Fibroblast of lung (primary cell): Measurements from ENCODE around the gene EPM2AIP1. TPM values are rescaled to one million over a fixed set of nuclear protein-coding genes. Genes with fewer than 3 reads are reported as not detected.
A peak's percentile ranks its signal among the peaks of the same experiment; 100 is the strongest.

Source experiments
- DNase-seq, 2 donors: peaks; one replicate each; pipeline versions ENCODE4 v3.0.0 to v3.0.0-alpha.2; 2010; ENCODE audit warnings: low read depth in 2 of 2
- H2AFZ ChIP-seq: 2 replicates; pipeline ENCODE4 v1.5.1; 2012; ENCODE audit warnings: low read length, control low read depth, inconsistent platforms
- H3K27ac ChIP-seq: 2 replicates; pipeline ENCODE4 v1.5.1; 2011; ENCODE audit warnings: low read length, control low read depth; ENCODE audit not compliant: insufficient read depth
- H3K27me3 ChIP-seq: 2 replicates; pipeline ENCODE4 v1.5.1; 2011; ENCODE audit warnings: mild to moderate bottlenecking, low read length; ENCODE audit not compliant: control insufficient read depth, insufficient read depth
- H3K36me3 ChIP-seq: 2 replicates; pipeline ENCODE4 v1.5.1; 2011; ENCODE audit warnings: low read length; ENCODE audit not compliant: control insufficient read depth, insufficient read depth
- H3K4me1 ChIP-seq: 2 replicates; pipeline ENCODE4 v1.5.1; 2011; ENCODE audit warnings: low read length; ENCODE audit not compliant: control insufficient read depth, insufficient read depth; ENCODE audit errors: extremely low read depth
- H3K4me2 ChIP-seq: 2 replicates; pipeline ENCODE4 v1.5.1; 2011; ENCODE audit warnings: low read length, control low read depth; ENCODE audit not compliant: insufficient read depth; ENCODE audit errors: extremely low read depth
- H3K4me3 ChIP-seq, 4 experiments: fragments of 200-600 bp in 1 of 4; sonication (generic) in 1 of 4; replicated peaks in 1 of 4; 2 replicates each; pipeline ENCODE4 v1.5.1; 2011 to 2016; ENCODE audit warnings: low read length in 4 of 4, low read depth in 3 of 4, mild to moderate bottlenecking in 3 of 4, control low read depth in 2 of 4, inconsistent platforms in 1 of 4, mixed read lengths in 1 of 4; ENCODE audit not compliant: insufficient read depth in 1 of 4; ENCODE audit errors: control extremely low read depth in 1 of 4
- H3K79me2 ChIP-seq: 2 replicates; pipeline ENCODE4 v1.5.1; 2012; ENCODE audit warnings: mild to moderate bottlenecking, low read length, inconsistent platforms; ENCODE audit not compliant: control insufficient read depth, insufficient read depth
- H3K9ac ChIP-seq: 2 replicates; pipeline ENCODE4 v1.5.1; 2011; ENCODE audit warnings: mild to moderate bottlenecking, low read length, control low read depth; ENCODE audit not compliant: insufficient read depth
- H3K9me3 ChIP-seq: 2 replicates; pipeline ENCODE4 v1.5.1; 2012; ENCODE audit warnings: low read depth, low read length; ENCODE audit not compliant: control insufficient read depth, insufficient read depth
- H4K20me1 ChIP-seq: 2 replicates; pipeline ENCODE4 v1.5.1; 2011; ENCODE audit warnings: low read length; ENCODE audit not compliant: control insufficient read depth, insufficient read depth; ENCODE audit errors: extremely low read depth
- CTCF ChIP-seq, 2 donors: IDR thresholded peaks in 1 of 2; conservative IDR thresholded peaks in 1 of 2; 1 replicate in 1 of 2; 2 replicates in 1 of 2; pipeline ENCODE4 v1.5.1; 2011 to 2012; ENCODE audit warnings: low read length in 2 of 2, control low read depth in 1 of 2, inconsistent platforms in 1 of 2, low read depth in 1 of 2, mild to moderate bottlenecking in 1 of 2
- EZH2 ChIP-seq: IDR thresholded peaks from 2 replicates; pipeline ENCODE4 v1.5.1; 2012; ENCODE audit warnings: low read length, control low read depth, mild to moderate bottlenecking; ENCODE audit errors: missing control alignments
- polyA plus RNA-seq, 2 donors: library from polyadenylated mRNA; depleted of rRNA in 1 of 2; stranded (reverse) in 1 of 2; unstranded in 1 of 2; fragments of >200 nt; gene quantifications; 2 replicates each; pipeline ENCODE4 v1.2.1, GENCODE V29; 2011 to 2012; ENCODE audit warnings: missing spikeins in 1 of 2
- total RNA-seq: library from RNA; depleted of rRNA; stranded (reverse); fragments of >200 nt; gene quantifications from 2 replicates; pipeline ENCODE4 v1.2.1, GENCODE V29; 2014

EPM2AIP1 gene
- total and polyA plus RNA-seq, 2 donors (not counting 1 experiment from before 2014, with no cell fraction given), result 12.9 to 18.7 TPM

DNA sequence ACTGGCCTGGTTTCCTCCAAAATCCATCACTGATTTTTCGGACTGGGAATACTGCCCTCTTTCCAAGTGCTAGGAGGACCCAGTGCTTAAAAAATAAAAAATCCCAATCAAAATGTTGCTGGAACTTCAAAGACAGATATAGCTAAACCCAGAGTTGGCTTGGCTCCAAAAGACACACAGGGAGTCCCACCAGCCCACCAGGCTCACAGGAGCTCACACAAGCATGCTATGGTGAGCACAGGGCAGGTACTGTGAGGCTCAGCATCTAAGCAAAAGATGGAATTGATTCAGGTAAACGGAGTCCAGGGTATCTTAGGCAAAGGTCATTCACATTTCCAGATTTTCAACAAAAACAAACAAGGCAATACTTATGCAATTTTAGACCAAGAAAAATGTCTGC is 51.8 kb downstream of the EPM2AIP1 start:
- H3K79me2 ChIP-seq, result no peaks in the 10 kb centered on the region
- no peak overlapping the region for H3K4me3 ChIP-seq
- H2AFZ ChIP-seq, result no peak overlapping the region
- H3K27me3 ChIP-seq, result no peaks in the 10 kb centered on the region
- no peaks in the 10 kb centered on the region for H4K20me1 ChIP-seq
- no peaks in the 10 kb centered on the region for H3K9me3 ChIP-seq
- TF ChIP-seq EZH2 (no peak), CTCF (conservative IDR thresholded peaks at IDR 0.05 in 1 of 2, IDR thresholded peaks at IDR 0.05 in 1 of 2; ENCODE audit: low read depth in 1 of 2, low read length in 2 of 2) (no peak)
- no peaks in the 10 kb centered on the region for H3K36me3 ChIP-seq
- no peak overlapping the region for H3K27ac ChIP-seq
- no peak for DNase-seq
- H3K9ac ChIP-seq, result no peak overlapping the region
- H3K4me2 ChIP-seq, result peak overlapping the region; percentile 51
- H3K4me1 ChIP-seq, result peaks cover 7% of the 10 kb centered on the region

DNA sequence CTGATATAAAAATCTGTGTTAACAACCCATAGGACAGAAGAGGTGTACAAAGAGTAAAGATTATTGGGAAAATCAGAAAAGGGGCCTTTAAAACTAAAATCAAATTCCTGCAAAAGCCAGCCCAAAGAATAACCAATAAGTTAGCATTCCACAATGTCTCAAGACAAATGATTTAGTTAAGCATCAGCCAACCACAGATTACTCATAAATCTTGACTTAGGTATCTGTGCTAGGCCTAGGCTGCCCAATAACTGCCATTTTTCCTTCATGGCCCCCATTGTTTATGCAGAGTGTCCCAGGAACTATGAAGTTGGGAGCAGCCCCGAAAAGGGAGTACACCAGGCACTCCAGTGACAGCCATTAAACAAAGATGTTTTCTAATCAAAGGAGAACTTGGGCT is 55.4 kb downstream of the EPM2AIP1 start:
- no peaks in the 10 kb centered on the region for H4K20me1 ChIP-seq
- TF ChIP-seq CTCF (conservative IDR thresholded peaks at IDR 0.05 in 1 of 2, IDR thresholded peaks at IDR 0.05 in 1 of 2; ENCODE audit: low read depth in 1 of 2, low read length in 2 of 2) (no peak), EZH2 (no peak)

More for the DNA sequence above, 55.4 kb downstream of the EPM2AIP1 start:
- H2AFZ ChIP-seq, result no peak overlapping the region
- H3K27me3 ChIP-seq, result no peaks in the 10 kb centered on the region
- no peak overlapping the region for H3K27ac ChIP-seq
- no peak overlapping the region for H3K4me2 ChIP-seq
- H3K4me1 ChIP-seq, result peaks cover 7% of the 10 kb centered on the region
- H3K36me3 ChIP-seq, result no peaks in the 10 kb centered on the region
- peak in 1 of 2 donors; percentile 67 for DNase-seq
- no peak overlapping the region for H3K9ac ChIP-seq
- no peaks in the 10 kb centered on the region for H3K9me3 ChIP-seq
- H3K79me2 ChIP-seq, result no peaks in the 10 kb centered on the region
- no peak overlapping the region for H3K4me3 ChIP-seq

Other genes starting within 250 kb of the EPM2AIP1 start
- gene DCLK3, start 228.6 kb downstream of the EPM2AIP1 start, total RNA-seq, result under 0.01 TPM in 1 of 2 replicates, not detected in the other
- not detected in 2 replicates for gene DCLK3, start 228.6 kb downstream of the EPM2AIP1 start, polyA plus RNA-seq
- gene TRANK1, start 48.1 kb downstream of the EPM2AIP1 start, total RNA-seq, result 20.3 and 28.6 TPM in 2 replicates
- gene TRANK1, start 48.1 kb downstream of the EPM2AIP1 start, polyA plus RNA-seq, result 6.7 and 9.1 TPM in 2 replicates
- 57.8 and 62.3 TPM in 2 replicates for gene MLH1, start 387 bp upstream of the EPM2AIP1 start, total RNA-seq
- 34.4 and 47.2 TPM in 2 replicates for gene MLH1, start 387 bp upstream of the EPM2AIP1 start, polyA plus RNA-seq
- 75.8 and 149 TPM in 2 replicates for gene LRRFIP2, start 181.5 kb upstream of the EPM2AIP1 start, total RNA-seq
- gene LRRFIP2, start 181.5 kb upstream of the EPM2AIP1 start, polyA plus RNA-seq, result 80.5 and 83.7 TPM in 2 replicates